ENCODE data around the gene PDZD2.

PDZD2 gene

DNA sequence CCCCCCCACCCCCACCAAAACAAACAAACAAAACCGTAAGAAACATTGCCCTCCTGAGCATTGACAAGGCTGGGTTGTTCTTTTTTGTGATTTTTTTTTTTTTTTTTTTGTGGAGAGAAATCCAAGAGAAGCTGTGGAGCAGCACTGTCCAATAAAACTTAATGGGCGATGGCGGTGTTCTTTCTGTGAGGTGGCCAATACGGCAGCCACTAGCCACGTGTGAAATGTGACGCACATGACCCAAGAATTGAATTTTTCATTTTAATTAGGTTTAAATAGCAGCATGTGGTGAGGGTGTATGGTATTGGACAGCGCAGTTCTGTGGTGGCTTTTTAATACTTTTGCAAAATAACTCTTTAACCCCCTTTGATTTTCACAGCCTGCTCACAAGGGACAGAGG, 251.1 kb downstream of the PDZD2 start:
- DNase-seq, result no peak

DNA sequence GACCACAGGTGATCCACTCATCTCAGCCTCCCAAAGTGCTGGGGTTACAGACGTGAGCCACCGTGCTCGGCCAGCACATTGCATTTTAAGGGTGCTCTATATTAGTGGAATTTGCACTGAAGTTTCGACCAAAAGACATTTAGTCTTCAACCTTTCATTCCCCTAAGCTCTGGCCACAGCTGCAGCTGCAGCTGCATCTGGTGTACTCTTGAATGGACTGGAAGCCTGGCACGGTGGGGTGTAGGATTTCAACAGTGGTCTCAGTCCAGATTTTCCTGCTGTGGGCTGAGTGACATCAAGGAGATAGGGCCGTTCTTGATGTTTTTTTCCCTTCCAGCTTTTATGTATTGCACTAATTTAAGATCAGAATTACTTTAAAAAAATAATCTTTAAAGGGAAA, 255.2 kb downstream of the PDZD2 start:
- DNase-seq, result no peak

DNA sequence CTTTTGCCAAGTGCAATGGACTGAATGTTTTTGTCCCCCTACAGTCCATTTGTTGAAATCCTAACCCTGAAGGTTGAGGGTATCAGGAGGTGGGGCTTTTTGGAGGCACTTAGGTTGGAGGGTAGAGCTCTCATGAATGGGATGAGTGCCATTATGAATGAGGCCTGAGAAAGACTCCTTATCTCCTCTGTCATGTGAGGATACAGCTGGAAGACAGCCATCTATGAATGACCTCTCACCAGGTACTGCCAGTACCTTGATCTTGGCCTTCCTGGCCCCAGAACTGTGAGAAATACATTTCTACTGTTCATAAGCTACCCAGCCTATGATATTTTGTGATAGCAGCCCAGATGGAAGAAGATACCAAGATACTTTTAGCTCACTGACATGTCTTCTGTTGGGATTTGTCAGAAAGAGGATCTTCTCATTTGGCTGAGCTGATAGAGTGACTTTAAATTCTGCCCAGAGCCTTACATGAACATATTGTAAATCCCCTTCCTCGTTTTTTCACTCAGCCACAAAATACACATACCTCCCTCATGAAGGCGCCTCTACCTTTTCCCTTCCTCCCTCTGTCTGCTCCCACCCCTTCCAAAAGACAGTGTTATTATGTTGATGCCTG, 256.4 kb downstream of the PDZD2 start:
- no peak for DNase-seq

DNA sequence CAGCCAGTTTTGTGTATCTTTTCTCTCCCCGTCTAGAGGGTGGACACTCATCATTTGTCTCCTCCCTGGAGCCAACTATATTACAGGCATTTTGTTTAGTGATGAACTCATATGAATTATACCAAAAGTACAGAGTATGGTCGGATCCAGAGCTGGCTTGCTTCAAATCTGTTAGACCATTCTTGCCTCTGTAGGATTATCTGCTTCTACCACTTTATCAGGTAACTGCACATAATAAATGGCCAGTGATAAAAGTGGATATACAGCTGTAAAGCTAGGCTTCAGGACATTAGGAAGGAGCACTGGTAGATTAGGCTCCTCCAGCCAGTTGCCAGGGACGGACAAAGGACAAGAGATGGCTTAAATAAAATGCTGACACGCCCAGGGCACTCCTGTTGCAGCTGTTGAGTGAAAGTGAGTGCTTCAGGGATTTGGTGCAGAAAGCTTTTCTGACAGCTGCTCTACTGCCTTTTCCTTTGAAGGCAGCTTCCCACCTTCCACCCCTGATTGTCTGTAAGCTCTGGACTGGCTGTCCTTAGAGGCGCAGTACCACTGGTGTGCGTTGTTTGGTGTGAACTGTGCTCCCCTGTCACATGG, 259.2 kb downstream of the PDZD2 start:
- DNase-seq, result no peak

DNA sequence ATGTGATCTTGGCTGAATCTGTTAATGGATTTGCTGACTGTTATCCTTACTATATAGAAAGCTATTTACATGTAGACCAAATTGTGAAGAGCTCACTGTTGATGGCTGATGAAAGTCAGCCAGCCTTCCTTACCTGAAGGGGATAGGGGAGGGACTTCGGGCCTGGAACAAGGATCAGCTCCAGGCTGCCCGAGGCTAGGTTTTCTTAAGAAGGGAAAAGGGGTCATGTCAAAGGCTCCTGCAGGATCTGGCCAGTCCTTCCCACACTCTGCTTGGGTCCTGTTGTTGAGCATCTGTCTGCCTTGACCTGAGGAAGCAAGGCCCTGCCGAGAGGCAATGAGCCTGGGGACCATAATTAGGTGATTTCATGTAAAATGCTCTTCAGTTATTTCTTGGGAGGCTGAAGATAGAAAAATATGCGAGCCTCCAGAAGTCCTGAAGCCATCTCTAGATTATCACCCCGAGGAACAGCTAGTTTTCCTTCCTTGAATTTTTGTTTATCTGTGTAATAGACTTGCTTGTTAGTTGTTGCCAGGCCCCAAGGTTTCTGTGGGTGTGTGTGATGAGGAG, 261.4 kb downstream of the PDZD2 start:
- no peak for DNase-seq

DNA sequence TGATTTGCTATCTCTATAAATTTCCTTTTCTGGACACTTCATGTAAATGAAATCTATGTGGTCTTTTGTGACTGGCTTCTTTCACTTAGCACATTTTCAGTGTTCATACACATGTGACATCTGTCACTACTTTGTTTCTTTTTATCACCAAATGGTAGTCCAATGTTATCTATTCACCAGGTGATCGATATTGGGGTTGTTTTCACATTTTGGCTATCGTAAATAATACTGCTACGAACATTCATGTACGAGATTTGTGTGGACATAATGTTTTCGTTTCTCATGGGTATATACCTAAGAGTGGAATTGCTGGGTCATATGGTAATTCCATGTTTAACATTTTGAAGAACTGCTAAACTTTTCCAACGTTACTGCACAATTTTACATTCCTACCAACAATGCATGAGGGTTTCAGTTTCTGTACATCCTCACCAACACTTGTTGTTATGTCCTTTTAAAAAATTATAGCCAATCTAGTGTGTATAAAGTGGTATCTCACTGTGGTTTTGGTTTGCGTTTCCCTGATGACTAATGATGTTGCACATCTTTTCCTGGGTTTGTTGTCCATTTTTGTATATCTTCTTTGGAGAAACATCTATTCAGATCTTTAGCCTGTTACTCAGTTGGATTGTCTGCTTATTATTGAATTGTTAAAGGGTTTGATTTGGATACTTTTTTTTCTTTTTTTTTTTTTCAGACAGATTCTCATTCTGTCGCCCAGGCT, 263.0 kb downstream of the PDZD2 start:
- no peak for DNase-seq

DNA sequence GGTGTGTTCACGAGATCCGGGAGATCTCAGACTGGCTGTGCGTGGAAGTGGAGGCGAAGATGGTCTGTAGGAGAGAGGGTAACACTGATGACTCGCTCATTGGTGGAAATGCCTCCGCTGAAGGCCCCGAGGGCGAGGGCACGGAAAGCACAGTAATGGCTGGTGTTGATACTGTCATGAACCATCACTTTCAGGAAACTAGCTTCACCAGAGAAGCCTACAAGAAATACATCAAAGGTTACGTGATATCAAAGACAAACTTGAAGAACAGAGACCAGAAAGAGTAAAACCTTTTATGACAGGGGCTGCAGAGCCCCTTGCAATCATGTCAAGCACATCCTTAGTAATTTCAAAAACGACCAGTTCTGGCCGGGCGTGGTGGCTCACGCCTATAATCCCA, 269.5 kb downstream of the PDZD2 start:
- no peak for DNase-seq

DNA sequence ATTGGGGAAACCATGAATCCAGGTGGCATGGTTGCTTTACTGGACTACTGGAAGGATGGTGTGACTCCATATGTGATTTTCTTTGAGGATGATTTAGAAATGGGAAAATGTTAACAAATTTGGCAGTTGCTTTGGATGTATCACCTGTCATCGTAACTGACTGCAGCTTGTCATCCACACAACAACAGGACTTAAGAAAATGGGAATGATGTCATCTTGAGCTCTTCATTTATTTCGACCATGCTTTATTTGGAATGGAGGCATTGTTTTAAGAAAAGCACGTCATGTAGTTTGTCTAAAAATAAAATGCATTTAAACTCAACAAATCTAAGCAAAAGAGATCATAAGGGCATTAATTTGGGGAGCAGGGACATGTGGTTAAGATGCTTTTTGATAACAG, 270.1 kb downstream of the PDZD2 start:
- DNase-seq, result no peak

DNA sequence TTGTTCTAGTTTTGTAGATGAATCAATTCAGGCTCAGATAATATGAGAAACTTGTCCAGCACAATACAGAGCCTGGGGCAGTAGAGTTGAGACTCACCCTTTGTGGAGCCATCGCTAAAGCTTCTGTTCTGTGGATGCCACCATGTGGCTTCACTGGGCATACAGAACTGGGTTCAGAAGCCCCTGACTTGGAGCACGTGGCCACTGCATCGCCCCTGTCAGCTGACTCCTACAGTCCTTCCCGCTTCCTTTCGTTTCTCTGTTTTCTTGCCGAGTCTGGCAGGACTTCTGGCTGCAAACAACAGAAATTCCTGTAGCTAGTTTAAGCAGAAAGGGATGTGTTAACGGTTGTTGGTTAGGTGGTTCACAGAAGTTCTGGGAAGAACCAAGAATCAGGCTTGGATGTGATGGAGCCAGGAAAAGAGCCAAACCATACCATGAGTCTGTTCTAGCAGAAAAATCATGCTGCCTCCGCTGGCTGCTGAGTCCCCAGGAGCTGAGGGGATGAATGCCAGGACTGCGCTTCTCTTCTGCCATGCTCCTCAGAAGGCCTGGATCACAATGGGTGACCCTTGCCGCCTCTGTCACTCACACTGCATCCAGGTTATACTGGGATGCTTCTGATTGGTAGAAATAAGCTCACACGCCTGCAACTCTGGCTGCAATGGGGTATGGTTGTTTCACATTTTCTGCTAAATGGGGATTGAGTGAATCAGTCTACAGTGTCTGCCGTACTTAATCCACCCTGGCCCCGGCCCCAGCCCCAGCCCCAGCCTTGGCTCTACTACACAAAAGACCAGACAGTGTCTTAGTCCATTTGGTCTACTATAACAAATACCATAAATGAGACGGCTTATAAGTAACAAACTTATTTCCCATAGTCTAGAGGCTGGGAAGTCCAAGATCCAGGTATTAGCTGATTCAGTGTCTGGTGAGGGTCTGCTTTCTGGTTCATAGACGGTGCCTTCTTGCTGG, 272.6 kb downstream of the PDZD2 start:
- DNase-seq, result no peak

DNA sequence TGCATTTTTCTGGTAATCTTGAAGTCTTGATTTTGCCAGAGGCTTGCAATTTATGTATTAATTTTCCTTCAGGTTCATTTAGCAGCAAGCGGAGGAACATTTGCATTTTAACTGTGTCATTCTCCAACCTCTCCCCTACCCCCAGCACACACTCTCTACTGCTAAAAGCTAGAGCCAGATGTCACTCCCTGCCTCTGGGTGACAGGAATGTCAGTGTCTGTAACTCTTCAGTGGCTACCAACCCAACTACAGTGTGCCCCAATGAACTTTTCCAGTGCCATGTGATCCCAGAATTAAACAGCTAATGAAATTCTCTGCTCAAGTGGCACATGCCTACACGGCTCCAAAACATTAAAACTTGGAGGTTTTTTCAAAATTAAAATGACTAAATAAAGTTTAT, 274.9 kb downstream of the PDZD2 start:
- DNase-seq, result no peak

DNA sequence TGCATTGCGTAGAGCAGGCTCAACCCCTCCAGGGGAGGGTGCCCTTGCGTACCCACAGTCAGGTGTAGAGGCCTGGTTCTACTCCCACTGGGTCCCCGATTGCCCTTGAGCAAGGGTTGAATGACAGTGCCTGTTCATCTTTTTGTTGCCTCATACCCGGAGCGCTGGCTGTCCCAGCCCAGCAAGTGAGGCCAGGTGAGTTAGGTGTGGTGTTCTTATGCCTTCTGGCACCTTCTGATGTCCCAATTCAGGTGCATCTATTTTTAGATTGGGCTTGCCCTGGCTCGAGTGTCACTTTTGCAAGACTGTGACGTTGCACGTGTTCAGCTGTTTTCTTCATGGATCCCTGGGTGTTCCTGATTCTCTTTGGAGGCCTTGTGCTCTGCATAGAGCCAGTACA, 277.4 kb downstream of the PDZD2 start:
- no peak for DNase-seq

DNA sequence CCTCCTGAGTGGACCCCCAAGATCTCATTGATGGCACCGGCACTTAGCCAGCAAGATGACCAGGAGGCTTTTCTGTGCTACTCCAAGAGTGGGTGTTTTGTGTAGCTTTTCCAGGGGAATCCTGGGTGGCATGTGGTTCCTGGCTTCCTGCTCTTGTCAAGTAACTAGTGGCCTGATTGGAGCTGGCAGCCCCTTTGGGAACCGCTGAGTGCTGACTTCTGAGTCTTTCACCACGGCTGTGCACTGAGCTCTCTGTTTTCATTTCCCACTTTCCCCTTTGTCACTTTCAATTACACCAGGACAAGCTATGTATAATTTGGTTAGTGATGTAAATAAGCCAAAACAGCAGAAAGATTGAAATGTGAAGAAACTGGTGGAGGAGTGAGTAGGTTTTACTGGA, 279.8 kb downstream of the PDZD2 start:
- no peak for DNase-seq

DNA sequence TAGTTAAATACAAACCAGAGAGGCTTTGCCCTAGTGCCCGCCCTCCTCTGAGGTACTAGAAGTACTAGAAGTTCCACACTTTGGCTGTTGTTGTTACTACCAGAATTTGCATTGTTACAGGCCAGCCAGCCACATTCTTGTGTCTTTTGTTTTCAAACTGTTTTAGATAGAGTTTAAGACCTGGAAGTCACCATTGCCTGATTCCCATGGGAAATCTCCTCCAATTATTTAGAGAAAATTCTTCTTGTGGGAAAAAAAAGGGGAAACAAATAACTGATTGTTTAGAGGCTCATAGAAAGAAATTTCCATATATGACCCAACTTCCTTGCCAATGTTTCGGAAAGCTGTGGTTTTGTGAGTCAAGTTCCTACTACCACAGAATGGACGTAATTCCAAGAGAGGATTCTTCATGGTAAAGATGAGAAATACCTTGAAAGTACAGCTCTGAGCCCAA, 282.9 kb downstream of the PDZD2 start:
- no peak for DNase-seq

DNA sequence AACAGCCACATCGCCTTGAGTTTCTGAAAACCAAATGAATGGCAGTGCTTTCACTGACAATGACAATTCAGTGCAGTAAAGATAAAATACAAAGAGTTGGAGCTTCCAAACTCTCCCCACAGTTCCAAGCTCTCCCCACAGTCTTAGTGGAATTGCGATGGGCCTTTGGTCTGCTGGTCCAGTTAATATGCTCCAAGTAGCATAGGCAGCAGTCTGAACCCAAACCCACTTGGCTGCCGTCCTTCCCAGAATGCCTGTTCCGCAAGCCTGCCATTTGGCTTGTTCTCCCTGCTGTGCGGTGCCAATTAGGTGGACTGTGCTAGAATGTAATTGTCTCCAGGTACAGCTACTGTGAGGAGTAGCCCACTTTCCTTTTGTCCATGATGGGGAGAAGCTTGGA, 285.1 kb downstream of the PDZD2 start:
- no peak for DNase-seq

DNA sequence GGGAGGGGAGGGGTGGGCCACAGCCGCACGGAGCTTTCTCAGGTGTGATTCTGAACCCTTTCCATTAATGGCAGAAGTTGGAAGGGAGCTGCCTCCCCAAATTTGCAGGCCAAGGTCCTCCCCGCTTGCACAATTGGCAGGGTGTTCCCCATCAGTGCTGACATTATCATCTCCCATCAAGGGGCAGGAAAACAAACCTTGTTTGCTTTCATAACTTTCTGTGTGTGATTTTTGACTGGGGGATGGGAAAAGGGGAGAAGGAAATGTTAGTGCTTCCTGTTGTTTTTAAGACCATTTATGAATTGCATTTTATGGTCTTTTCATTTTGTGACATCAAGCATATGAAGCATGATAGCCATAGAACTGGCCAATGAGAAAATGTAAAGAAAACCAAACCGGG, 292.9 kb downstream of the PDZD2 start:
- no peak for DNase-seq

DNA sequence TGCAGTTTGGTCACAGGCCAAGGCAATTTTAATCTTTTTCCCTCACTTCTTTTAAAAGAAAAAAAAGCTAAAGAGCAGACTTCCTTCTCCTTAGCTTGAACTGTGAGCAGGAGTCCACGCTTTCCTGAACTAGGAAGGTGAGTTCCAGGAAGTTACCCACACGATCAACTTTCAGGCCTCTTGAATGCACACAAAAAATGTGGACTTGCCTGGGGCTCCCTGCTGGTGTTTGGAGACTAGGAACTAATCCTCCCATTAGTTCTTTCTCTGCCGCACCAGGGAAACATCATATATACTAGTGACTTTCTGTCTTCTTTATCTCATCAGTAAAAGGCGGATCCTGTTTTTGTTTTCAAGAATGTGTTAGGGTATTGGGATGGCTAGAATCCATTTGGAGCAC, 295.2 kb downstream of the PDZD2 start:
- no peak for DNase-seq

DNA sequence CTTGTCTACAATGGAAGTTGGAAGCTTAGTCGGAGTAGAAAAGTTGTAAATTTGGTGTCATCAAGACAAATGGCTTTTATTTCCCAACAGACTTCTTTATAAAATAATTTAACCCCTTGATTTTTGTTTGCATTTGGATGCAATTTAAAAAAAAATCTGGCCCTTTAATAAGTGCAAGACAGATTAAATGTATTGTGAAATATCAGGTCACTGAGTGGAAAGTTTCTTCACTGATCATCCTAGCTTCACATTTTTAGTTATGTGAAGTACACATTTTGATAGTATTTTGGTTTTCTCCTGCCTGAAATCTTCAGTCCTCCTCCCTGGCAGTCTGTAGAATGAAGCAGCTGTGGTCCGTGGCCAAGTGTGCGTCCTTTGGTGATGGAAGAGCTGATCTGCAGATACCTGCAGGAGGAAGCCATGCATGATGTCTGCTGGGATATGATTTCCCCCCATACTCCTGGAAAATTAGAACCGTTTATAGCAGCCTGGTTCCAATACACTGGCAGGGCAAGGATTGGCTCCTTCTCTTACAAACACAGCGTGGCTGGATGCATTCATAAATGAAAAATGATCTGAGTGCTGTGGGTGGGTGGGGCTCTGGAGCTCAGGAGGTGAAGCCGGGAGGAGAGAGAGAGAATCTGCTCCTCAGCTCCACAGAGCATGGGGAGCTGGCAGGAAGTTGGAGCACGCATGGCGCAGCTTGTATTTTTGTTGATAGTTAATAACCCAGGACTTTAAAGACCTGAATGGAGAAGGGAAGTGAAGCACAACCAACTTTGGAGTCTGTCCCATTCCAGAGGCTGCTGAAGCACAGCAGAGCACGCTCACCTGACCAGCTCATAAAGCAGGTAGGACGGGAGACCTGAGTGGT, 296.8 kb downstream of the PDZD2 start:
- DNase-seq, result no peak

DNA sequence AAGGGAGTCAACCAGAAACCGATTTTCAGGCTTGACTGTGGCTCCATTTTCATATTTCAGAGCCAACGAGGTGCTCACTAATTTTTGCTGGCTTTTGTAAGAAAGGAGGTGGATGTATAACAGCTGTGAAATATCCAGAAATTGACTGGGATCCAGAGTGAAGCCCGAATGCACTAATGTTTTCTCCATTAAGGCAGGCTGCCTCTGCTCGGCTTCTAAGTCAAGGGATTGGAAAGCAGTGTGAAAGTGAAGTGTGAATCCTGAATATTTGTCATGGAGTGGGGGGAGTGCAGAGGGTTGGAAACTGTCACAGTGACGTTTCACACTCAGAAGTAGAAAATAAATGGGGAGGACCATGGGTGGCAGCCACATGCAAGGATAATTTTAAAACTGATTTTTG, 297.8 kb downstream of the PDZD2 start:
- DNase-seq, result no peak

DNA sequence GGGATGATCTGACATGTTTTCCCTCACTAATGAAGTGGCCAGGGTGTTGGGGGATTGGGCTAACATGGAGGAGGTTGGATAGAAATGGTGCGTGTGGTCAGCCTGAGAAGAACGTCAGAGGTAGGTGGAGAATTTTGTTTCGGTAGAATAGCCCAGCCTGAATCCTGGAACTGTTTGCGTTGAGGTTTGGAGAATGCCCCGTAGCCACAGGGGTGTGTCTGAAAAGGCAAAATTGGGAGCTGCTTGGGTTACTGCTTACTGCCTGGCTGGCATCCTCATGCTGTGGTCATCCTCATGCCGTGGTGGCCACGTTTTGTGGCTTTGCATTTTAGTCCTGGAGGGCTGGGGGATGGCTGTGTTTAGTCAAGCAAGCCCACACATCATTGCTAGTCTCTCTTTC, 298.3 kb downstream of the PDZD2 start:
- no peak for DNase-seq

DNA sequence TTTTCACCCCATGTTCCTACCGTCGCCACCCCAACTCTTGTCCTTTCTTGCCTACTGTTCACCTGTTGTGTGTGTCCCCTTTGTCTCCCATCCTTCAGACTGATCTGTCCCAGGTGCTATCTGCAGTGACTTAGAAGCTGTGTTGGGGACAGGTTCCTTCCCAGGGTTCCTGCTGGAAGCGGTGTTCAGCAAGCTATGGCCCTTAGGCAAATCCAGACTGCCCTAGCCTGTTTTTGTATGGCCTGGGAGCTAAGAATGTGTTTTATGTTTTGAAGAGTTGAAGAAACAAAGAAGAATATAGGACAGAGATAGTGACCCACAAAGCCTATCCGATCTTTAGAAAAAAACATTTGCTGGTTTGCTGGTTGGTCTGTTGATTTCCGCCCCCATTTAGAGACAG, 298.8 kb downstream of the PDZD2 start:
- no peak for DNase-seq

DNA sequence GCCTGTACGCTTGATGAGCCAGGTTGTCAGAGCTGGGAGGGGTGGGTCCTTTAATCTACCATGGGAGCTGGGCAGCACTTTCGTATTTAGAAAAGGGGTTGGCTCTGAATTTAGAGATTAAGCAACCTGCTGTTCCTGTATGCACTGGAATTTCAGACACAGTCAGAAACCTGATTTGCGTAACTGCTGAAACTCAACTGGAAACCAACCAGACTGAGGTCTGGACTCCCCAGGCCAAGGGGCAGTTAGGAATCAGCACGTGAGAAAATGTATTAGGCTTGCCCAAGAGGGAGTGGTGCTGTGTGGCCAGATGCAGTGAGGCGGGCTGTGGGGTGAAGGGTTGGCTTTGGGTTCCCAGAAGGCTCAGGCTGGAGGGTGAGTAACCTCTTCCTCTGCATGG, 300.2 kb downstream of the PDZD2 start:
- DNase-seq, result no peak

DNA sequence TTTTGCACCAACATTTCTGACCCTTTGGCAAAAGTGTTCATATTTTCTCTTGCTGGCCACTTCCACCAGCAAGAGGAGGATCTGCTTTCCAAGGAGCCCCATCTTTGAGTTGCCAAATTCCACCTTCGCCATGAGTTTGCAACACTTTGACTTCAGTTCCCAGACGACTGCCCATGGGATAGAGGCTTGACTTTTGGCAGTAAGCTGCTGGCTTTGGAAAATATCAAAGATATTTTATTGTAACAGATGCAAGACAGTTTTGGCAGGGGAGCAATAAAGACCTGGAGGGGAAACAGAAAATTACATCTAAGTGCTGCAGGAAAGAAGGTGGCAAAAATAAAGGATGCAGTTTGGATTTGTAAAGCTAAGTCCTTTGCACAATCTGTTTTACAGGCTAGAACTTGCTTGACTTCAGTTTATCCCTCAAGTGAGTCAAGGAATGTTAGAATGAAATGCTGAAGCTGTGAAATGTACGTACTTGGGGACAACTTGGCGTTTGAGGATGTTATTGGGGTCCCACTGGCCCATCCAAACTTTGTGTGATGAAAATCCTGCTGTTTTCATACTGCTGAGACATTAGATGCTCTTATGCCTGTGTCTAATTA, 302.3 kb downstream of the PDZD2 start:
- DNase-seq, result no peak

Data from stimulated activated CD4-positive, alpha-beta T cell treated with anti-CD3 and anti-CD28 coated beads, Interleukin-1b, Interleukin-23, amount 100 ng/mL, for 48 hours (primary cell).